Liver (tissue), 9 donors: ENCODE results near the gene TECTA. TPM values are rescaled to one million over a fixed set of nuclear protein-coding genes. Genes with fewer than 3 reads are reported as not detected.

Experiments used
- DNase-seq: peaks from one replicate; pipeline ENCODE4 v3.0.0-alpha.2; 2017; ENCODE audit warnings: low spot score
- H3K27ac ChIP-seq, 2 donors: one replicate each; pipeline ENCODE4 v1.7.0; 2013; ENCODE audit warnings: inconsistent platforms in 2 of 2, low read length in 2 of 2, control low read depth in 1 of 2, low read depth in 1 of 2, mild to moderate bottlenecking in 1 of 2
- H3K27me3 ChIP-seq, 4 donors: one replicate each; pipeline versions ENCODE4 v1.6.1 to v1.7.0; 2013; ENCODE audit warnings: low read length in 3 of 4, inconsistent platforms in 1 of 4, mild to moderate bottlenecking in 1 of 4, moderate library complexity in 1 of 4; ENCODE audit not compliant: control insufficient read depth in 4 of 4, insufficient read depth in 4 of 4
- H3K36me3 ChIP-seq, 4 donors: one replicate each; pipeline versions ENCODE4 v1.6.1 to v1.7.0; 2013; ENCODE audit warnings: low read length in 3 of 4, mild to moderate bottlenecking in 3 of 4, low read depth in 1 of 4, moderate library complexity in 1 of 4; ENCODE audit not compliant: control insufficient read depth in 4 of 4, insufficient read depth in 3 of 4
- H3K4me1 ChIP-seq, 4 donors: one replicate each; pipeline versions ENCODE4 v1.6.1 to v1.7.0; 2013; ENCODE audit warnings: low read length in 3 of 4, mild to moderate bottlenecking in 3 of 4, moderate library complexity in 1 of 4; ENCODE audit not compliant: control insufficient read depth in 4 of 4, insufficient read depth in 4 of 4
- H3K4me3 ChIP-seq, 3 donors: one replicate each; pipeline versions ENCODE4 v1.6.1 to v1.7.0; 2013; ENCODE audit warnings: low read length in 3 of 3, control low read depth in 1 of 3, low read depth in 1 of 3, mild to moderate bottlenecking in 1 of 3
- H3K9ac ChIP-seq, 2 donors: one replicate each; pipeline ENCODE4 v1.7.0; 2013; ENCODE audit warnings: low read length in 2 of 2, mild to moderate bottlenecking in 2 of 2, moderate library complexity in 2 of 2, control low read depth in 1 of 2, low read depth in 1 of 2
- H3K9me3 ChIP-seq, 4 donors: one replicate each; pipeline versions ENCODE4 v1.6.1 to v1.7.0; 2013; ENCODE audit warnings: low read length in 3 of 4; ENCODE audit not compliant: control insufficient read depth in 4 of 4
- EGR1 ChIP-seq, 2 donors: IDR thresholded peaks; 2 replicates each; pipeline ENCODE4 v1.6.1; 2016 to 2018; ENCODE audit warnings: antibody characterized with exemption in 2 of 2, low read depth in 2 of 2
- FOXA1 ChIP-seq: IDR thresholded peaks from 2 replicates; pipeline ENCODE4 v1.6.1; 2016; ENCODE audit warnings: antibody characterized with exemption
- FOXA2 ChIP-seq: IDR thresholded peaks from 2 replicates; pipeline ENCODE4 v1.6.1; 2016; ENCODE audit warnings: antibody characterized with exemption
- GABPA ChIP-seq, 2 donors: IDR thresholded peaks in 1 of 2; conservative IDR thresholded peaks in 1 of 2; 2 replicates each; pipeline ENCODE4 v1.6.1; 2016; ENCODE audit warnings: antibody characterized with exemption in 2 of 2, mild to moderate bottlenecking in 1 of 2, moderate library complexity in 1 of 2
- HNF4A ChIP-seq, 2 donors: conservative IDR thresholded peaks; 2 replicates each; pipeline ENCODE4 v1.6.1; 2016; ENCODE audit warnings: antibody characterized with exemption in 2 of 2, mild to moderate bottlenecking in 2 of 2
- HNF4G ChIP-seq: IDR thresholded peaks from 2 replicates; pipeline ENCODE4 v1.6.1; 2016; ENCODE audit warnings: antibody characterized with exemption
- JUND ChIP-seq, 2 donors: IDR thresholded peaks; 2 replicates each; pipeline ENCODE4 v1.6.1; 2016; ENCODE audit warnings: antibody characterized with exemption in 2 of 2
- NR2F2 ChIP-seq: IDR thresholded peaks from 2 replicates; pipeline ENCODE4 v1.6.1; 2016; ENCODE audit warnings: antibody characterized with exemption
- RAD21 ChIP-seq, 2 donors: IDR thresholded peaks; 2 replicates each; pipeline ENCODE4 v1.6.1; 2016; ENCODE audit warnings: antibody characterized with exemption in 2 of 2, mild to moderate bottlenecking in 2 of 2
- RXRA ChIP-seq, 2 donors: IDR thresholded peaks; 2 replicates each; pipeline ENCODE4 v1.6.1; 2017 to 2018; ENCODE audit warnings: antibody characterized with exemption in 2 of 2, mild to moderate bottlenecking in 1 of 2
- SP1 ChIP-seq: IDR thresholded peaks from 2 replicates; pipeline ENCODE4 v1.6.1; 2018; ENCODE audit warnings: antibody characterized with exemption, mild to moderate bottlenecking
- TAF1 ChIP-seq: conservative IDR thresholded peaks from 2 replicates; pipeline ENCODE4 v1.6.1; 2016; ENCODE audit warnings: antibody characterized with exemption, mild to moderate bottlenecking
- YY1 ChIP-seq: IDR thresholded peaks from 2 replicates; pipeline ENCODE4 v1.6.1; 2016; ENCODE audit warnings: antibody characterized with exemption, mild to moderate bottlenecking
- WGBS: extraction: QIAGEN DNeasy Blood & Tissue Kit; methylation state at CpG from one replicate; pipeline ENCODE4 v1.1.7; 2013; 5-methylcytosine and 5-hydroxymethylcytosine counted together
- polyA plus RNA-seq, 2 donors: library from polyadenylated mRNA; stranded (reverse) in 1 of 2; unstranded in 1 of 2; fragments of 200-250 nt in 1 of 2; fragments of >200 nt in 1 of 2; fragmentation: Nextera tagmentation in 1 of 2; extraction: Ambion mirVana in 1 of 2; gene quantifications; one replicate each; pipeline versions ENCODE4 v1.2.1 to v1.2.3, GENCODE V29; 2013 to 2015
- total RNA-seq, 2 donors: library from RNA; depleted of rRNA; stranded (reverse); fragments of >200 nt; gene quantifications; one replicate each; pipeline ENCODE4 v1.2.3, GENCODE V29; 2014
- TF ChIP-seq, protein P1 (sequence below): IDR thresholded peaks from 2 replicates; pipeline ENCODE4 v1.6.1; 2016; ENCODE audit warnings: antibody characterized with exemption
- TF ChIP-seq, protein P2 (sequence below): IDR thresholded peaks from 2 replicates; pipeline ENCODE4 v1.6.1; 2016; ENCODE audit warnings: antibody characterized with exemption
- TF ChIP-seq, protein P3 (sequence below): fragments of 150-350 bp; IDR thresholded peaks from 2 replicates; pipeline ENCODE4 v1.5.1; 2017; ENCODE audit warnings: improper control_type of control experiment, low read depth, low read length; ENCODE audit not compliant: missing input control
- TF ChIP-seq, protein P4 (sequence below): IDR thresholded peaks from 2 replicates; pipeline ENCODE4 v1.6.1; 2016; ENCODE audit warnings: antibody characterized with exemption
- TF ChIP-seq, protein P5 (sequence below): IDR thresholded peaks from 2 replicates; pipeline ENCODE4 v1.6.1; 2016; ENCODE audit warnings: antibody characterized with exemption, mild to moderate bottlenecking
- donor health status: healthy.
- donor health status: healthy.
- donor health status: healthy.
- donor health status: healthy.
- donor health status: healthy.

TECTA gene
- total and polyA plus RNA-seq, 4 donors, result 0.46 to 2.4 (median 0.73) TPM

DNA sequence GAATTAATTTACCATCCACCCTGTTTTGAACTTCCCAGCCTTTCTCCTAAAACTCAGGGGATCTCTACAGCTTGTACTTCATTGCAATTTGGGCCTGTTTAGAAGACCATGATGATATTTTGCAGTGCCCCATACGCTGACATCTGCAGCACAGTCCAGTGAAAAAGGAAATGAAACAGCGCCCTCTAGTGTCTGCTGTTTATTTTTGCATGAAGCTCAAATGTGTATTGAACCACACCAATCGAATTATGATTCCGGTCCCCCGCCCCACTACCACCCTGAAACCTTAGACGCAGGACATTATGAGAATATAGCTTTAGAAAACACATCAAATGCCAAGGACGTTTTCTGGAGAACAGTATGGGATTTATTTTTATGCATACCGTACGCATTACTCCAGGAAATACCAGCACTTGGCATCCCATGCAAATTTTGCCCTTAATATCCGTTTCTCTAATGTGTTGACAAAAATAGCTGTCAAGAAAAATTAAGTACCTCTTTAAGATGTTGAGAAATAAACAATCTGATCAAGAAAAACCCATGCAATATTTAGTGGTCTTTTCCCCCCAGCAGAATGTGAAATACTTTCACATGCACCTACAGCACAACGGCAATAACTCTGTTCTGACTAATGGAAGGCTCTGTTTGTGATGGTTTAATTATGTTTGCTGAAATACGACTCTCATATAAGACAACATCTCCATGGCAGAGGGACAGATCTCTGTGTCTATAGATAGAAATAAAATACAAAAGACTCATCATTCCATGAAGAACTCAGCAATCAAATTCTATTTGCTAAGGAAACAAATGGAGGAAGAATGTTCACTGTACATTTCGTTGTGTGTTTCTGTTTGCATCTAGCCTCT, 93.9 kb downstream of the TECTA start:
- 12% methylated on average over 13 of the region's 13 CpGs for WGBS
- H3K9ac ChIP-seq, result peak overlapping the region in 1 of 2 donors; percentile 10
- H3K36me3 ChIP-seq, result no peaks in the 10 kb centered on the region
- peak; percentile 49 for DNase-seq
- H3K27ac ChIP-seq, result no peak overlapping the region
- H3K4me1 ChIP-seq, result peaks cover 0 to 6% (median 2%) of the 10 kb centered on the region in 4 donors
- TF ChIP-seq, protein P1, sequence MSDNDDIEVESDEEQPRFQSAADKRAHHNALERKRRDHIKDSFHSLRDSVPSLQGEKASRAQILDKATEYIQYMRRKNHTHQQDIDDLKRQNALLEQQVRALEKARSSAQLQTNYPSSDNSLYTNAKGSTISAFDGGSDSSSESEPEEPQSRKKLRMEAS, result no peak
- TF ChIP-seq EGR1 (IDR thresholded peaks at IDR 0.05; ENCODE audit: low read depth in 2 of 2), result no peak
- TF ChIP-seq RAD21 (IDR thresholded peaks at IDR 0.05), result peak; percentile 92 to 95
- TF ChIP-seq, protein P2, sequence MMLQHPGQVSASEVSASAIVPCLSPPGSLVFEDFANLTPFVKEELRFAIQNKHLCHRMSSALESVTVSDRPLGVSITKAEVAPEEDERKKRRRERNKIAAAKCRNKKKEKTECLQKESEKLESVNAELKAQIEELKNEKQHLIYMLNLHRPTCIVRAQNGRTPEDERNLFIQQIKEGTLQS, result no peak
- no peak for TF ChIP-seq HNF4G
- no peak for TF ChIP-seq HNF4A (conservative IDR thresholded peaks at IDR 0.05)
- no peak for TF ChIP-seq SP1
- TF ChIP-seq, protein P3, sequence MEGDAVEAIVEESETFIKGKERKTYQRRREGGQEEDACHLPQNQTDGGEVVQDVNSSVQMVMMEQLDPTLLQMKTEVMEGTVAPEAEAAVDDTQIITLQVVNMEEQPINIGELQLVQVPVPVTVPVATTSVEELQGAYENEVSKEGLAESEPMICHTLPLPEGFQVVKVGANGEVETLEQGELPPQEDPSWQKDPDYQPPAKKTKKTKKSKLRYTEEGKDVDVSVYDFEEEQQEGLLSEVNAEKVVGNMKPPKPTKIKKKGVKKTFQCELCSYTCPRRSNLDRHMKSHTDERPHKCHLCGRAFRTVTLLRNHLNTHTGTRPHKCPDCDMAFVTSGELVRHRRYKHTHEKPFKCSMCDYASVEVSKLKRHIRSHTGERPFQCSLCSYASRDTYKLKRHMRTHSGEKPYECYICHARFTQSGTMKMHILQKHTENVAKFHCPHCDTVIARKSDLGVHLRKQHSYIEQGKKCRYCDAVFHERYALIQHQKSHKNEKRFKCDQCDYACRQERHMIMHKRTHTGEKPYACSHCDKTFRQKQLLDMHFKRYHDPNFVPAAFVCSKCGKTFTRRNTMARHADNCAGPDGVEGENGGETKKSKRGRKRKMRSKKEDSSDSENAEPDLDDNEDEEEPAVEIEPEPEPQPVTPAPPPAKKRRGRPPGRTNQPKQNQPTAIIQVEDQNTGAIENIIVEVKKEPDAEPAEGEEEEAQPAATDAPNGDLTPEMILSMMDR, result peak; percentile 83
- TF ChIP-seq RXRA (IDR thresholded peaks at IDR 0.05), result no peak
- peak; percentile 15 for TF ChIP-seq FOXA2
- no peak for TF ChIP-seq GABPA (IDR thresholded peaks at IDR 0.05 in 1 of 2, conservative IDR thresholded peaks at IDR 0.05 in 1 of 2)
- TF ChIP-seq JUND (IDR thresholded peaks at IDR 0.05), result no peak
- TF ChIP-seq, protein P4, sequence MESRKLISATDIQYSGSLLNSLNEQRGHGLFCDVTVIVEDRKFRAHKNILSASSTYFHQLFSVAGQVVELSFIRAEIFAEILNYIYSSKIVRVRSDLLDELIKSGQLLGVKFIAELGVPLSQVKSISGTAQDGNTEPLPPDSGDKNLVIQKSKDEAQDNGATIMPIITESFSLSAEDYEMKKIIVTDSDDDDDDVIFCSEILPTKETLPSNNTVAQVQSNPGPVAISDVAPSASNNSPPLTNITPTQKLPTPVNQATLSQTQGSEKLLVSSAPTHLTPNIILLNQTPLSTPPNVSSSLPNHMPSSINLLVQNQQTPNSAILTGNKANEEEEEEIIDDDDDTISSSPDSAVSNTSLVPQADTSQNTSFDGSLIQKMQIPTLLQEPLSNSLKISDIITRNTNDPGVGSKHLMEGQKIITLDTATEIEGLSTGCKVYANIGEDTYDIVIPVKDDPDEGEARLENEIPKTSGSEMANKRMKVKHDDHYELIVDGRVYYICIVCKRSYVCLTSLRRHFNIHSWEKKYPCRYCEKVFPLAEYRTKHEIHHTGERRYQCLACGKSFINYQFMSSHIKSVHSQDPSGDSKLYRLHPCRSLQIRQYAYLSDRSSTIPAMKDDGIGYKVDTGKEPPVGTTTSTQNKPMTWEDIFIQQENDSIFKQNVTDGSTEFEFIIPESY, result no peak
- no peak for TF ChIP-seq FOXA1
- H3K4me3 ChIP-seq, result no peak overlapping the region
- H3K9me3 ChIP-seq, result no peaks in the 10 kb centered on the region
- H3K27me3 ChIP-seq, result no peaks in the 10 kb centered on the region

DNA sequence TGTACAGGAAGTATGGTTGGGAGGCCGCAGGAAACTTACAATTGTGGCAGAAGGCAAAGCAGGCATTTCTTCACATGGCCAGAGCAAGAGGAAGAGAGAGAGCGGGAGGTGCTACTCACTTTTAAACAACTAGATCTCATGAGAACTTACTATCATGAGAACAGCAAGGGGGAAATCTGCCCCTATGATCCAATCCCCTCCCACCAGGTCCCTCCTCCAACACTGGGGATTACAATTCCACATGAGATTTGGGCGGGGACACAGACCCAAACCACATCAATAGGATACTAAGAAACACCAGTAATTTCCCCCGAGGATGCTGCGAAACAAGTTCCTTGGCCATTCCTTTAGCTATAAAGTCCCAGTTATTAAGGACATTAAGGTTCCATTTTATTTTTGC, 97.4 kb downstream of the TECTA start:
- no peaks in the 10 kb centered on the region for H3K9me3 ChIP-seq
- no peak overlapping the region for H3K4me3 ChIP-seq
- H3K36me3 ChIP-seq, result no peaks in the 10 kb centered on the region
- no peak overlapping the region for H3K9ac ChIP-seq
- DNase-seq, result no peak
- H3K27me3 ChIP-seq, result no peaks in the 10 kb centered on the region
- H3K4me1 ChIP-seq, result peaks cover 0 to 6% (median 2%) of the 10 kb centered on the region in 4 donors
- H3K27ac ChIP-seq, result no peak overlapping the region
- WGBS, result 88% methylated on average over 5 of the region's 5 CpGs
- TF ChIP-seq, protein P5, sequence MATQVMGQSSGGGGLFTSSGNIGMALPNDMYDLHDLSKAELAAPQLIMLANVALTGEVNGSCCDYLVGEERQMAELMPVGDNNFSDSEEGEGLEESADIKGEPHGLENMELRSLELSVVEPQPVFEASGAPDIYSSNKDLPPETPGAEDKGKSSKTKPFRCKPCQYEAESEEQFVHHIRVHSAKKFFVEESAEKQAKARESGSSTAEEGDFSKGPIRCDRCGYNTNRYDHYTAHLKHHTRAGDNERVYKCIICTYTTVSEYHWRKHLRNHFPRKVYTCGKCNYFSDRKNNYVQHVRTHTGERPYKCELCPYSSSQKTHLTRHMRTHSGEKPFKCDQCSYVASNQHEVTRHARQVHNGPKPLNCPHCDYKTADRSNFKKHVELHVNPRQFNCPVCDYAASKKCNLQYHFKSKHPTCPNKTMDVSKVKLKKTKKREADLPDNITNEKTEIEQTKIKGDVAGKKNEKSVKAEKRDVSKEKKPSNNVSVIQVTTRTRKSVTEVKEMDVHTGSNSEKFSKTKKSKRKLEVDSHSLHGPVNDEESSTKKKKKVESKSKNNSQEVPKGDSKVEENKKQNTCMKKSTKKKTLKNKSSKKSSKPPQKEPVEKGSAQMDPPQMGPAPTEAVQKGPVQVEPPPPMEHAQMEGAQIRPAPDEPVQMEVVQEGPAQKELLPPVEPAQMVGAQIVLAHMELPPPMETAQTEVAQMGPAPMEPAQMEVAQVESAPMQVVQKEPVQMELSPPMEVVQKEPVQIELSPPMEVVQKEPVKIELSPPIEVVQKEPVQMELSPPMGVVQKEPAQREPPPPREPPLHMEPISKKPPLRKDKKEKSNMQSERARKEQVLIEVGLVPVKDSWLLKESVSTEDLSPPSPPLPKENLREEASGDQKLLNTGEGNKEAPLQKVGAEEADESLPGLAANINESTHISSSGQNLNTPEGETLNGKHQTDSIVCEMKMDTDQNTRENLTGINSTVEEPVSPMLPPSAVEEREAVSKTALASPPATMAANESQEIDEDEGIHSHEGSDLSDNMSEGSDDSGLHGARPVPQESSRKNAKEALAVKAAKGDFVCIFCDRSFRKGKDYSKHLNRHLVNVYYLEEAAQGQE, result no peak
- TF ChIP-seq FOXA1 (no peak), HNF4G (no peak), GABPA (IDR thresholded peaks at IDR 0.05 in 1 of 2, conservative IDR thresholded peaks at IDR 0.05 in 1 of 2) (no peak), TAF1 (no peak), NR2F2 (no peak), RXRA (IDR thresholded peaks at IDR 0.05) (no peak), FOXA2 (no peak), HNF4A (conservative IDR thresholded peaks at IDR 0.05) (no peak), YY1 (no peak), RAD21 (IDR thresholded peaks at IDR 0.05) (no peak), JUND (IDR thresholded peaks at IDR 0.05) (no peak), SP1 (no peak), EGR1 (IDR thresholded peaks at IDR 0.05; ENCODE audit: low read depth in 2 of 2) (no peak)
- TF ChIP-seq, protein P3, result no peak
- TF ChIP-seq, protein P2, result no peak
- TF ChIP-seq, protein P1, result no peak
